Activated CD8-positive, alpha-beta memory T cell treated with anti-CD3 and anti-CD28 coated beads for 4 hours (primary cell): Measurements from ENCODE around the gene SLC19A3.
"Not testable (repeated sequence)": the region's sequence is repeated elsewhere in the genome, so short reads cannot be mapped to it uniquely, and the experiment has no call there.

Source experiments
- DNase-seq, 2 donors: peaks; one replicate each; pipeline ENCODE4 v3.0.0-alpha.2; 2020; ENCODE audit warnings: low read depth in 2 of 2

Gene SLC19A3

GRCh38 chr2:227717687-227718567, at the start of gene SLC19A3:
Gene SLC19A3 (minus strand): TSS chr2:227718028. CDS start chr2:227702318, 15,710 bp downstream.
- DNase-seq = no peak

GRCh38 chr2:227766373-227766883, 48.6 kb upstream of the SLC19A3 start:
- peak; percentile 4 to 30 for DNase-seq

DNA sequence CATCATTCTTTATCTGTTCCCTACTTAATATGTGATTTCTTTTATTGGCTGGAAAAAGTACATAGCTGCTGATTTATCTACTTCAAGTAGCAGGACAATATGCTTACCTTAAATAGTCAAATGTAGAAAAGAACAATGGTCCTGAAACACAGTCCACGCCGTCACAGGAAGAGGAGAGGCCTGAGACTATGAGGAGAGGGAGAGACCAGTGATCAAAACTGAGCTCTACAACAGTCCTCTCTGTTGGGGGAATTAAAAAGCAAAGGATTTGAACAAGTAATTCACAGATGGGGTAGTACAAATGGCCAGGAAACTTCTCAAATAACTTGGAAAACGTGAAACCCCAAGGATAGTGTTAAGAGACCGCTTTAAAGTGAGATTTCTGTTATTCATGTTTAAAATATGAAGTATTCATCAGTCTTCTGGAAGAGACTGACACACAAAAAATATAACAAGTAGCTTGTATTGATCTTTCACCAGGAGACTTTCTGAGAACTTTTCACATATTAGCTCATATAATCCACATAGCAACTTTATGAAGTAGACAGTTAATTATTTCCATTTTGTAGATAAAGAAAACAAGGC, 48.1 kb upstream of the SLC19A3 start:
- no peak for DNase-seq

- DNase-seq = no peak
Measured at GRCh38 chr2:227761740-227762476, 44.1 kb upstream of the SLC19A3 start.

GRCh38 chr2:227759411-227760118, 41.7 kb upstream of the SLC19A3 start:
- no peak for DNase-seq

DNA sequence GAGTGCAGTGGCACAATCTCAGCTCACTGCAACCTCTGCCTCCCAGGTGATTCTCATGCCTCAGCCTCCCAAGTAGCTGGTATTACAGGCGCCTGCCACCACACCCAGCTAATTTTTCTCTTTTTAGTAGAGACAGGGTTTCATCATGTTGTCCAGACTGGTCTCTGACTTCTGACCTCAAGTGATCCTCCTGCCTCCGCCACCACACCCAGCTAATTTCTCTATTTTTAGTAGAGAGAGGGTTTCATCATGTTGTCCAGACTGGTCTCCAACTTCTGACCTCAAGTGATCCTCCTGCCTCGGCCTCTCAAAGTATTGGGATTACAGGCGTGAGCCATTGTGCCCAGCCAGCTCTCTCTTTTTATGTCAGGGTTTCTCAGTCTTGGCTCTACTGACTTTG, 38.4 kb upstream of the SLC19A3 start:
- not testable (repeated sequence) for DNase-seq

DNA sequence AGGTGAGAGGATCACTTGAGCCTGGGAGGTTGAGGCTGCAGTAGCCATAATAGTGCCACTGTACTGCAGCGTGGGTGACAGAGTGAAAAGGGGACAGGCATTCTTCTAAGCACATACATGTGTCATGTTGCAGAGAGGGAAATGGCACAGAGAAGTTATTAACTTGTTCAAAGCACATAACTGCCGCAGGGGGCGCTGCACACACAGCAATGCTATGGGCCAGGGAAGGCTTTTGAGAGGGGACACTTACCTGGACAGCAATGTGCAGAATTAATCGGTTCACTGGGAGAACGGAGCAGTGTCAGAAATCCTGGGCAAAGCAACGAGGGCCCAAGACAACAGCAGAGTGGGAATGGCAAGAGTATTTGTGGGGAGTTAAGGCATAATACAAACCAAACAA, 30.3 kb upstream of the SLC19A3 start:
- DNase-seq = no peak

- DNase-seq = no peak
Measured at GRCh38 chr2:227745594-227745993, 27.8 kb upstream of the SLC19A3 start, which contains the start of gene SCYGR8. Gene SCYGR8 (plus strand): TSS chr2:227745894. CDS start chr2:227745894, 0 bp downstream.

GRCh38 chr2:227740705-227741104, 22.9 kb upstream of the SLC19A3 start:
- DNase-seq = not testable (repeated sequence)

GRCh38 chr2:227739351-227739750, 21.5 kb upstream of the SLC19A3 start:
- DNase-seq = no peak

GRCh38 chr2:227728035-227728434, 10.2 kb upstream of the SLC19A3 start, which contains the start of gene SCYGR7:
Gene SCYGR7 (plus strand): TSS chr2:227728335. CDS start chr2:227728335, 0 bp downstream.
- no peak for DNase-seq

GRCh38 chr2:227724394-227725039, 6.7 kb upstream of the SLC19A3 start, which contains the start of gene SCYGR6:
Gene SCYGR6 (minus strand): TSS chr2:227724757. CDS start chr2:227724757, 0 bp downstream.
- no peak for DNase-seq

- DNase-seq = not testable (repeated sequence)
Measured at GRCh38 chr2:227722821-227723220, 5.0 kb upstream of the SLC19A3 start.

GRCh38 chr2:227720680-227721079, 2.9 kb upstream of the SLC19A3 start:
- DNase-seq = no peak

- no peak for DNase-seq
Measured at GRCh38 chr2:227719641-227720040, 1.8 kb upstream of the SLC19A3 start.

DNA sequence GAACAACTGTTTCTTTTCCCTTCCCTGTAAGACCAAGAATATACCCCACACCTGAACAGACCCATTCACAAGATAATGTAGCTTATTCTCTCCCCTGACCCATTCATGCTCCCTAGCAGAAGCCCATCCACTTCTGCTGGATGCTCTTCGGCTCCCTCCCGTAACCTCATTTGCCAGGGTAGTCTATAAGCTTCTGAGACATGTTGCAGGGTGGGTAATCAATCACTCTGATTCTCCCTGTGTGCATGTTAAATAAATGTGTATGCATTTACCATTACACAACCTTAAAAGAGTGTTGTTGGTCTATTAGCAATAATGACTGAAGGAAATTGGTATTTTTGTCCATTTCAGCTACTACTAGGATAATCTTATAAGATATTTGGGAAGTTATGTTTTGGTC, 1.3 kb downstream of the SLC19A3 start:
- DNase-seq = no peak

DNA sequence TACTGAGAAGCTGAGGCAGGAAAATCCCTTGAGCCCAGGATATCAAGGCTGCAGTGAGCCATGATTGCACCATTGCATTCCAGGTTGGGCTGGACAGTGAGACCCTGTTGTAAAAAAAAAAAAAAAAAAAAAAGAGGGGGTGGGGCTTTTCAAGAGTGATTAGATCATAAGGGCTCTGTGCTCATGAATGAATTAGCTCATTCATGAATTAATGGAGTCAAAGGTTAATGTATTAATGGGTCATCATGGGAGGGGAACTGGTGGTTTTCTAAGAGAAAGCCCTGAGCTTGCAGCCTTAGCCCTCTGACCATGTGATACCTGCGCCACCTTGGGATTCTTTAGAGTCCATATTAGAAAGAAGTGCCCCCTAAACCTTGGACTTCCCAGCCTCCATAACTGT, 4.5 kb downstream of the SLC19A3 start:
- no peak for DNase-seq

GRCh38 chr2:227710986-227711385, 6.8 kb downstream of the SLC19A3 start:
- DNase-seq = no peak

- DNase-seq = no peak
Measured at GRCh38 chr2:227707390-227707789, 10.4 kb downstream of the SLC19A3 start.

- no peak for DNase-seq
Measured at GRCh38 chr2:227706859-227707258, 11.0 kb downstream of the SLC19A3 start.

GRCh38 chr2:227703961-227704360, 13.9 kb downstream of the SLC19A3 start:
- no peak for DNase-seq
